D721Med (cell line): ENCODE results near the gene ADAM22.

ENCODE experiments used
- DNase-seq: peaks from one replicate; pipeline ENCODE4 v3.0.0; 2011; ENCODE audit warnings: low spot score; ENCODE audit not compliant: insufficient read length
- FAIRE-seq: peaks from 2 replicates; lab custom pipeline; 2011; peaks lifted over from hg19 to GRCh38; lab: Jason Lieb, UNC
- CTCF ChIP-seq: IDR thresholded peaks from 2 replicates; pipeline ENCODE4 v1.5.1; 2012; ENCODE audit warnings: mild to moderate bottlenecking, control low read depth; ENCODE audit not compliant: insufficient read depth; ENCODE audit errors: missing control alignments

ADAM22 gene

GRCh38 chr7:88244258-88244657, 310.2 kb downstream of the ADAM22 start:
- no peak for TF ChIP-seq CTCF

More at GRCh38 chr7:88244258-88244657, 310.2 kb downstream of the ADAM22 start:
- DNase-seq (no peak), FAIRE-seq (no peak)
